Upper lobe of left lung (tissue), 6 donors: ENCODE data around the gene IQSEC1. TPM values are rescaled to one million over a fixed set of nuclear protein-coding genes. Genes with fewer than 3 reads are reported as not detected.

Source experiments
- ATAC-seq, 2 donors: fragments of 200-7000 bp; cut with Tn5 transposase; one replicate each; pipeline ENCODE4 v1.9.1; 2022; ENCODE audit warnings: mild to moderate bottlenecking in 2 of 2, moderate library complexity in 2 of 2; ENCODE audit not compliant: low FRiP score in 2 of 2
- DNase-seq, 2 donors: peaks; one replicate each; pipeline ENCODE4 v3.0.0-alpha.2; 2019 to 2020
- H3K27ac ChIP-seq, 4 donors: fragments of 200-600 bp; sonication (generic); one replicate each; pipeline ENCODE4 v1.5.1; 2016 to 2019
- H3K27me3 ChIP-seq, 4 donors: fragments of 200-600 bp; sonication (generic); one replicate each; pipeline ENCODE4 v1.5.1; 2017 to 2019
- H3K36me3 ChIP-seq, 4 donors: fragments of 200-600 bp; sonication (generic); one replicate each; pipeline ENCODE4 v1.5.1; 2016 to 2019
- H3K4me1 ChIP-seq, 4 donors: fragments of 200-600 bp; sonication (generic); one replicate each; pipeline ENCODE4 v1.5.1; 2018 to 2019
- H3K4me3 ChIP-seq, 4 donors: fragments of 200-600 bp; sonication (generic); one replicate each; pipeline ENCODE4 v1.5.1; 2017 to 2019; ENCODE audit warnings: mild to moderate bottlenecking in 2 of 4, moderate library complexity in 1 of 4
- H3K9me3 ChIP-seq, 4 donors: fragments of 200-600 bp; sonication (generic); one replicate each; pipeline ENCODE4 v1.5.1; 2018 to 2019
- EP300 ChIP-seq, 4 donors: sonication (generic); formaldehyde crosslinking; IDR thresholded peaks; one replicate each; pipeline ENCODE4 v1.5.1; 2017; ENCODE audit warnings: antibody characterized with exemption in 4 of 4, control low read depth in 2 of 4
- POLR2A ChIP-seq, 4 donors: fragments of 450-650 bp; IDR thresholded peaks; one replicate each; pipeline ENCODE4 v1.5.1; 2016 to 2017; ENCODE audit warnings: antibody characterized with exemption in 4 of 4, mild to moderate bottlenecking in 2 of 4
- POLR2AphosphoS5 ChIP-seq, 2 donors: sonication (generic); formaldehyde crosslinking; IDR thresholded peaks; one replicate each; pipeline ENCODE4 v1.5.1; 2017; ENCODE audit warnings: antibody characterized with exemption in 2 of 2
- WGBS, 2 donors: methylation state at CpG; one replicate each; pipeline ENCODE4 v1.1.5; 2017 to 2018; 5-methylcytosine and 5-hydroxymethylcytosine counted together
- total RNA-seq, 6 donors: library from RNA; depleted of rRNA in 4 of 6; stranded (reverse); fragments of >200 nt in 4 of 6; gene quantifications; one replicate each; pipeline versions ENCODE4 v1.1.0 to v1.2.1, GENCODE V29; 2016 to 2021
- TF ChIP-seq, protein P1 (sequence below), 6 experiments: fragments of 450-650 bp in 4 of 6; fragments of 200-600 bp in 2 of 6; sonication (generic) in 2 of 6; IDR thresholded peaks; one replicate each; pipeline ENCODE4 v1.5.1; 2016 to 2019; ENCODE audit warnings: antibody characterized with exemption in 6 of 6
- donor health status: DM: no; HTN: no; CAD: no; lungs with moderate emphysema.
- donor health status: DM: no; HTN: yes; CAD: no; lungs with severe emphysema.

IQSEC1 gene
- total RNA-seq, 6 donors from 2014 or later = 51.1 to 105 (median 81.0) TPM

DNA sequence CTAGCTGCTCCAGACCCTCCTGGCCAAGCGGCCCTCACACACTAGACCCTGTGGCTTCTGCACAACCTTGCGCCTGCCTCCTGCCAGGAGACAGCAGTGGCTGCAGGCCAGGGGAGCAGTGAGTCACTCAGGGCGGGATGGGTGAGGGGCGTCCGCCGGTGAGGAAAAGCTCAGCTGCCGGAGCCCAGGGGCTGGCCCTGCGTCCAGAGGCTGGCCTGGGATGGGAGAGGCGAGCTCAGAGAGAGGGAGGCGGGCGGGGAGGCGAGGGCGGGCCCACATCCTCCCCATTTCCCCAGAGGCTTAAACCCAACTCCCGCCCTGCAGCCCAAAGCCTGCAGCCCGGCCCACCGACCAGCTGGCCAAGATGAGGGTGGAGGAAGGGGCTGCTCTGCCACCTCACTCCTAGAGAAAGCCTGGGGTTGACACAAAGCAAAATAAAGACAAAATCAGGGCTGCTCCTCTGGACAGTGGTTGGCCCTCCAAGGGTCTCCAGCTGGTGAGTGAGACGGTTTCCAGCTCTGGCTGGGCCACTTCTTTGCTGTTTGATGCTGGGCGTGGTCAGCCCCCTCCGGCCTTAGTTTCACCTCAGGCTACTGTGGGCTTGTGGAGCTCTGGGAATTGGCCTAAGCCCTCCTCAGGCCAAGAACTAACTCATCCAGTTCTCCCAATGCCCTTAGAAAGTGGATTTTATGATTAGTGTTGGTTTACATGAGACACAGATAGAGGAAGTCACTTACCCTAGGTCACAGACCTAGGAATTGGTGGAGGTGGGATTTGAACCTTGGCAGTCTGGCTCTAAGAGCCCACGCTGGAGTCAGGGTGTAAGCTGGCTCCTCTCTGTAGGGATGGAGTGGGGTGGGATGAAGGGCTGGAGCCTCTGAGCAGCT is 50.6 kb downstream of the IQSEC1 start:
- peak; percentile 13 to 82 for ATAC-seq
- 67 to 74% methylated on average over 7 to 18 of the region's 20 CpGs for WGBS, 2 donors
- H3K4me1 ChIP-seq = peaks cover 0 to 26% (median 19%) of the 10 kb centered on the region in 4 donors
- no peak overlapping the region for H3K27ac ChIP-seq
- H3K4me3 ChIP-seq = peak overlapping the region in 2 of 4 donors; percentile 13 to 14
- no peaks in the 10 kb centered on the region for H3K27me3 ChIP-seq
- H3K36me3 ChIP-seq = no peaks in the 10 kb centered on the region
- H3K9me3 ChIP-seq = no peaks in the 10 kb centered on the region
- TF ChIP-seq, protein P1, sequence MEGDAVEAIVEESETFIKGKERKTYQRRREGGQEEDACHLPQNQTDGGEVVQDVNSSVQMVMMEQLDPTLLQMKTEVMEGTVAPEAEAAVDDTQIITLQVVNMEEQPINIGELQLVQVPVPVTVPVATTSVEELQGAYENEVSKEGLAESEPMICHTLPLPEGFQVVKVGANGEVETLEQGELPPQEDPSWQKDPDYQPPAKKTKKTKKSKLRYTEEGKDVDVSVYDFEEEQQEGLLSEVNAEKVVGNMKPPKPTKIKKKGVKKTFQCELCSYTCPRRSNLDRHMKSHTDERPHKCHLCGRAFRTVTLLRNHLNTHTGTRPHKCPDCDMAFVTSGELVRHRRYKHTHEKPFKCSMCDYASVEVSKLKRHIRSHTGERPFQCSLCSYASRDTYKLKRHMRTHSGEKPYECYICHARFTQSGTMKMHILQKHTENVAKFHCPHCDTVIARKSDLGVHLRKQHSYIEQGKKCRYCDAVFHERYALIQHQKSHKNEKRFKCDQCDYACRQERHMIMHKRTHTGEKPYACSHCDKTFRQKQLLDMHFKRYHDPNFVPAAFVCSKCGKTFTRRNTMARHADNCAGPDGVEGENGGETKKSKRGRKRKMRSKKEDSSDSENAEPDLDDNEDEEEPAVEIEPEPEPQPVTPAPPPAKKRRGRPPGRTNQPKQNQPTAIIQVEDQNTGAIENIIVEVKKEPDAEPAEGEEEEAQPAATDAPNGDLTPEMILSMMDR (IDR thresholded peaks at IDR 0.05) = no peak
- TF ChIP-seq POLR2AphosphoS5 (IDR thresholded peaks at IDR 0.05) (no peak), EP300 (IDR thresholded peaks at IDR 0.05) (no peak), POLR2A (IDR thresholded peaks at IDR 0.05) (no peak)
- peak in 1 of 2 donors; percentile 87 for DNase-seq

DNA sequence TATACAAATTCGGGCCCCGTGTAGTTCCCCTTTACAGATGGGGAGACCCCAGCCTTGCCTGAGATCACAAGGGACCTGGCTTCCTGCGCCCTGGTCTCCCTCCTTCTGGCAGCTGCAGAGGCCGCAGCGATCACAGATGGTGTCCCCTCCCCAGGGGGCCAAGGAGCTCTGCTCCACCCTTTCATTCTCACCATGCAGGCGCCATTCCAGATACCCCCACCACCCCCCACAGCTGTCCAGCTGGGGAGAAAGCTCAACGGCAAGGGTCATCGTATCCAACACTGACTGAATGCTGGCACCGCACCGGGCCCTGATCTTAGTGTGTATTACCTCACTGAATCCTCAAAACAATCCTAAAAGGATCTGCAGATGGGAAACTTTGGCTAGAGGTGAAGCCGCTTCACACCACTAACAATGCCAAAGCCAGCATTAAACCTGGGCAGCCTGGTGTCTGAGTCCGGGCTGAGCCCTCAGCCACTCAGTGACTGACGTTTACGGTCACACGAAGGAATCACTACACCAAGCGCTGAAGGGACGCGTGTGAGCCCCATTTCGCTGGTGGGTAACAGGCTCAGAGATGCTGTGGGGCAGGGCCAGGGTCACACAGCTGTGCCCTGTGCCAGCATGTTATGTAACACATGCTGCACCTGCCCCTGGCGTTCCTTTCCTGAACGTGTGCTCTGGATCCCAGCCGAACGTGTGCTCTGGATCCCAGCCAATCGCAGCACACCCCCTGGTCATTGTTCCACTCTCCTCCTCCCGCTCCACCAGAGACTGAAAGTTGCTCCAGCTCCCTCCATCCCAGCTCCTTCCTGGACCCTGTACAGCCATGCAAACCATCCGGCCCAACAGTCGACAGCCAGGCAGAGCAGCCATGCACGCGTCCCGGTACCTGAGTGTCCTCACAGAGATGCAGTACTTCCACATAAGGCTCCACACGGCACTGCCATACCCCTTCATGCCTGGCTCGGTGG is 51.8 kb downstream of the IQSEC1 start:
- TF ChIP-seq EP300 (IDR thresholded peaks at IDR 0.05) = no peak
- TF ChIP-seq, protein P1 (IDR thresholded peaks at IDR 0.05) = no peak
- TF ChIP-seq POLR2A (IDR thresholded peaks at IDR 0.05) = no peak
- no peak for TF ChIP-seq POLR2AphosphoS5 (IDR thresholded peaks at IDR 0.05)
- WGBS, 2 donors = 78 to 81% methylated on average over 29 to 32 of the region's 32 CpGs
- ATAC-seq = no peak

GRCh38 chr3:13020159-13020750 is 53.0 kb downstream of the IQSEC1 start:
- H3K4me1 ChIP-seq = peaks cover 15 to 49% (median 41%) of the 10 kb centered on the region in 4 donors
- TF ChIP-seq EP300 (IDR thresholded peaks at IDR 0.05) (no peak), POLR2AphosphoS5 (IDR thresholded peaks at IDR 0.05) (no peak)
- TF ChIP-seq, protein P1 (IDR thresholded peaks at IDR 0.05) = no peak
- H3K27ac ChIP-seq = no peak overlapping the region
- DNase-seq (no peak), ATAC-seq (no peak)
- 90 to 94% methylated on average over 4 to 6 of the region's 6 CpGs for WGBS, 2 donors
- no peaks in the 10 kb centered on the region for H3K27me3 ChIP-seq
- no peaks in the 10 kb centered on the region for H3K9me3 ChIP-seq
- H3K36me3 ChIP-seq = no peaks in the 10 kb centered on the region
- H3K4me3 ChIP-seq = no peak overlapping the region

More for the DNA sequence above, 51.8 kb downstream of the IQSEC1 start:
- Histone ChIP-seq H3K36me3 (no peaks in the 10 kb centered on the region), H3K9me3 (no peaks in the 10 kb centered on the region), H3K27me3 (no peaks in the 10 kb centered on the region), H3K27ac (peak overlapping the region in 1 of 4 donors; percentile 30), H3K4me3 (peak overlapping the region in 2 of 4 donors; percentile 13 to 14), H3K4me1 (peaks cover 4 to 37% (median 30%) of the 10 kb centered on the region in 4 donors)
- DNase-seq = no peak

DNA sequence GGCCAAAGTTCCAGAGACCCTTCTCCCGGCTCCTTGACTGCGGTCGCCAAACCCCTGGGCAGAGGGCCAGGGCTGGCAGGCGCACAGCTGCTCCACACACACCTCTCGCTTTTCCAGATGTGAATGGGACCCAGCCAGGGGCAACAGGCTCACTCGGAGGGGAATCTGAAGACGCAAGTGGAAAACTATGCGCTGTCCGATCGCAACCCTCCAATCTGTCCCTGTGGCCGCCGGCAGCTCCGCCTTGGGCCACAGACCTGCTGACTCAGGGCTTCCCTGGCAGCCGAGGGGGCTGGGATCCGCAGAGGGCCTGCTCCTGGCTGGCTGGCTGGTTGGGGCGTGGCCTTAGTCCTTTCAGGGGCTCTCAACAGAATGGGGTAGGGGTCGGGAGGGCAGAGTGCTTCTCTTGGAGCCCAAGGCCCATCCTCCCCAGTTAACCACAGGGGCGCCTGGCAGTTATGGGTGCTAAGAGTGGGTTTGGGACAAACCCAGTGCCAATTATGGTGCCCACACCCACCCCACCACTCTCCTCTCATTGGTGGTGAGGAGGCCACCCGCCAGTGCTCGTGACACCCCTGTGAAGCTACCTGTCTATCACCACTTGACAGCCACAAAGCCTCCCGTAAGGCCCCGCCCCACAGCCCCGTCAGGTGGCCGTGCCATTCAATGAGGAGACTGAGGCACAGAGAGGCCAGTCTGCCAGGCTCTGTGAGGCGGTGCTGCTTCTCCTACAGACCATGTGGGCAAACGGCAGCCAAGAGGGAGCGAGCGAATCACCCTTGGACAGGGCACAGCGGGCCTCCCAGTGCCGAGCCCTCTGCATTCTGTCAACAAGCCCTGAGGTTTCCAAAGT is 53.8 kb downstream of the IQSEC1 start:
- WGBS, 2 donors = 65 to 68% methylated on average over 17 to 30 of the region's 30 CpGs
- DNase-seq = peak in 1 of 2 donors; percentile 76
- H3K27ac ChIP-seq = peak overlapping the region in 1 of 4 donors; percentile 26
- H3K36me3 ChIP-seq = no peaks in the 10 kb centered on the region
- H3K27me3 ChIP-seq = no peaks in the 10 kb centered on the region
- H3K4me3 ChIP-seq = peak overlapping the region in 1 of 4 donors; percentile 21
- H3K9me3 ChIP-seq = no peaks in the 10 kb centered on the region
- ATAC-seq = peak in 1 of 2 donors; percentile 51
- TF ChIP-seq POLR2A (IDR thresholded peaks at IDR 0.05) (peak in 1 of 4 donors; percentile 39), POLR2AphosphoS5 (IDR thresholded peaks at IDR 0.05) (no peak), EP300 (IDR thresholded peaks at IDR 0.05) (no peak)
- TF ChIP-seq, protein P1 (IDR thresholded peaks at IDR 0.05) = no peak
- H3K4me1 ChIP-seq = peaks cover 17 to 57% (median 45%) of the 10 kb centered on the region in 4 donors
